ENCODE data around the gene LTA. TPM values are rescaled to one million over a fixed set of nuclear protein-coding genes. Genes with fewer than 3 reads are reported as not detected.
"Not testable (repeated sequence)": the region's sequence is repeated elsewhere in the genome, so short reads cannot be mapped to it uniquely, and the experiment has no call there.

LTA gene
- total RNA-seq, 1 experiment from 2014 or later: not detected

GRCh38 chr6:31587791-31588777, 16.0 kb downstream of the LTA start:
- Mint-ChIP-seq H3K9me3 (ENCODE audit: unreplicated experiment) (no peaks in the 10 kb centered on the region), H3K4me3 (ENCODE audit: unreplicated experiment) (no peak overlapping the region), H3K27ac (ENCODE audit: low read depth, unreplicated experiment) (no peak overlapping the region), H3K36me3 (ENCODE audit: insufficient read depth, unreplicated experiment) (no peaks in the 10 kb centered on the region), H3K27me3 (ENCODE audit: insufficient read depth, unreplicated experiment) (no peaks in the 10 kb centered on the region), H3K4me1 (ENCODE audit: insufficient read depth, unreplicated experiment) (peaks cover 6% of the 10 kb centered on the region)
- ChIA-PET POLR2A (no interaction called here), CTCF (interaction anchor here (0.5 to 18.9 kb wide), 4 partner anchors 9 to 105 kb away, joined by 3 to 215 read pairs (median 4); partner anchors contain the start of genes NCR3 and TNF)
- no peak for TF ChIP-seq CTCF (IDR thresholded peaks at IDR 0.05; ENCODE audit: unreplicated experiment)
- intact Hi-C loops (cut with micrococcal nuclease): no loop called here
- DNase-seq (ENCODE audit: unreplicated experiment): no peak
- BruUV-seq (replicated peaks): no TSS peak

GRCh38 chr6:31588871-31589650, 17.0 kb downstream of the LTA start:
- no peaks in the 10 kb centered on the region for H3K9me3 Mint-ChIP-seq (ENCODE audit: unreplicated experiment)
- peaks cover 6% of the 10 kb centered on the region for H3K4me1 Mint-ChIP-seq (ENCODE audit: insufficient read depth, unreplicated experiment)
- TF ChIP-seq CTCF (IDR thresholded peaks at IDR 0.05; ENCODE audit: unreplicated experiment): no peak
- no peaks in the 10 kb centered on the region for H3K27me3 Mint-ChIP-seq (ENCODE audit: insufficient read depth, unreplicated experiment)
- no TSS peak for BruUV-seq (replicated peaks)
- peak overlapping the region; percentile 13 for H3K27ac Mint-ChIP-seq (ENCODE audit: low read depth, unreplicated experiment)
- no peaks in the 10 kb centered on the region for H3K36me3 Mint-ChIP-seq (ENCODE audit: insufficient read depth, unreplicated experiment)
- intact Hi-C loops (cut with micrococcal nuclease): no loop called here
- ChIA-PET CTCF (interaction anchor here (0.6 to 18.9 kb wide), 3 partner anchors 8 to 191 kb away, joined by 3 to 215 read pairs (median 3); partner anchors contain the start of gene NCR3), POLR2A (no interaction called here)
- no peak overlapping the region for H3K4me3 Mint-ChIP-seq (ENCODE audit: unreplicated experiment)
- DNase-seq (ENCODE audit: unreplicated experiment): no peak

- intact Hi-C loops (cut with micrococcal nuclease); POLR2A ChIA-PET; DNase-seq (ENCODE audit: unreplicated experiment); H3K4me1 Mint-ChIP-seq (ENCODE audit: insufficient read depth, unreplicated experiment); H3K27ac Mint-ChIP-seq (ENCODE audit: low read depth, unreplicated experiment); H3K36me3 Mint-ChIP-seq (ENCODE audit: insufficient read depth, unreplicated experiment); BruUV-seq (replicated peaks); H3K9me3 Mint-ChIP-seq (ENCODE audit: unreplicated experiment); H3K27me3 Mint-ChIP-seq (ENCODE audit: insufficient read depth, unreplicated experiment); H3K4me3 Mint-ChIP-seq (ENCODE audit: unreplicated experiment): not testable (repeated sequence)
- CTCF ChIA-PET: interaction anchor here (0.6 to 18.9 kb wide), 4 partner anchors 7 to 104 kb away, joined by 3 to 215 read pairs (median 3); partner anchors contain the start of gene NCR3
Measured at GRCh38 chr6:31590691-31591090, 18.6 kb downstream of the LTA start.

- intact Hi-C loops (cut with micrococcal nuclease): no loop called here
- Mint-ChIP-seq H3K27ac (ENCODE audit: low read depth, unreplicated experiment) (no peak overlapping the region), H3K4me1 (ENCODE audit: insufficient read depth, unreplicated experiment) (peaks cover 6% of the 10 kb centered on the region), H3K36me3 (ENCODE audit: insufficient read depth, unreplicated experiment) (no peaks in the 10 kb centered on the region), H3K9me3 (ENCODE audit: unreplicated experiment) (no peaks in the 10 kb centered on the region), H3K27me3 (ENCODE audit: insufficient read depth, unreplicated experiment) (no peaks in the 10 kb centered on the region), H3K4me3 (ENCODE audit: unreplicated experiment) (no peak overlapping the region)
- BruUV-seq (replicated peaks): no TSS peak
- TF ChIP-seq CTCF (IDR thresholded peaks at IDR 0.05; ENCODE audit: unreplicated experiment): no peak
- CTCF ChIA-PET: interaction anchor here (10.3 kb wide), 1 partner anchor 11 kb away, joined by 215 read pairs; the partner anchor contains the start of genes LST1, LTB and TNF
- DNase-seq (ENCODE audit: unreplicated experiment): no peak
- POLR2A ChIA-PET: no interaction called here
Measured at GRCh38 chr6:31592396-31592771, 20.3 kb downstream of the LTA start.

Measured in MCF 10A (cell line).